GM12801 (cell line): ENCODE data around the gene ATG2B.

ENCODE experiments used
- TF ChIP-seq, protein P1 (sequence below): IDR thresholded peaks from one replicate; pipeline ENCODE4 v1.5.1; 2011; ENCODE audit warnings: control low read depth; ENCODE audit not compliant: insufficient read length; ENCODE audit errors: extremely low read depth

The ATG2B gene

GRCh38 chr14:96391293-96392118 lies 28.4 kb upstream of the ATG2B start:
- TF ChIP-seq, protein P1, sequence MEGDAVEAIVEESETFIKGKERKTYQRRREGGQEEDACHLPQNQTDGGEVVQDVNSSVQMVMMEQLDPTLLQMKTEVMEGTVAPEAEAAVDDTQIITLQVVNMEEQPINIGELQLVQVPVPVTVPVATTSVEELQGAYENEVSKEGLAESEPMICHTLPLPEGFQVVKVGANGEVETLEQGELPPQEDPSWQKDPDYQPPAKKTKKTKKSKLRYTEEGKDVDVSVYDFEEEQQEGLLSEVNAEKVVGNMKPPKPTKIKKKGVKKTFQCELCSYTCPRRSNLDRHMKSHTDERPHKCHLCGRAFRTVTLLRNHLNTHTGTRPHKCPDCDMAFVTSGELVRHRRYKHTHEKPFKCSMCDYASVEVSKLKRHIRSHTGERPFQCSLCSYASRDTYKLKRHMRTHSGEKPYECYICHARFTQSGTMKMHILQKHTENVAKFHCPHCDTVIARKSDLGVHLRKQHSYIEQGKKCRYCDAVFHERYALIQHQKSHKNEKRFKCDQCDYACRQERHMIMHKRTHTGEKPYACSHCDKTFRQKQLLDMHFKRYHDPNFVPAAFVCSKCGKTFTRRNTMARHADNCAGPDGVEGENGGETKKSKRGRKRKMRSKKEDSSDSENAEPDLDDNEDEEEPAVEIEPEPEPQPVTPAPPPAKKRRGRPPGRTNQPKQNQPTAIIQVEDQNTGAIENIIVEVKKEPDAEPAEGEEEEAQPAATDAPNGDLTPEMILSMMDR: no peak

DNA sequence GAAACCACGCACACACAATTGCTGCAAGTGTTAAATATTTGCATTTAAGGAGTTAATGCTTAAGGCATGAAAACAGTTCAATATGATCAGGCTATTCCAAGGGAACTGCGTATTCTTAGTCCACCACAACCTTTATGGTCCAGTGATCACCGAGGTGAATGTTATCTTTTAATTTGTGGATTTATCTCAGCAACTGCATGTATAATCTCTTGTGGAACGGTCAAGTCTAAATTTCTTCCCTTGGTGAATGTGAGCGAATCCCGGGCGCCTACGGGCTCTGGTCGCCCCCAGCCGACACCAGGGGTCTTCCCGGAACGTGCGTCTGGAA lies 27.8 kb upstream of the ATG2B start:
- TF ChIP-seq, protein P1: no peak

DNA sequence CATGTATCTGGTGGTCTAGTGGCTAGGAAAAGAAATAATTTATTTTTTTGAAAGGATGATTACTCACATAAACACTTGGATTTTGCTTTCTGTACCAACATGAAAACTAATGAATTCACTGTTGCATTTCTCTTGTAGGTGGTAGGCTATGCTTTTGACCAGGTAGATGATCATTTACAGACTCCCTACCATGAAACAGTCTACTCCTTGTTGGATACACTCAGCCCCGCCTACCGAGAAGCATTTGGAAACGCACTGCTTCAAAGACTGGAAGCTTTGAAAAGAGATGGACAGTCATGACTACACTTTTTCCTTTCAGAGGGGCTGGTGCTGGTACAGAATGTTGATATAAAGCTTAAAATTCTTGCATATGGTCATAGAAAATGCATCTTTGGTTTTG lies 22.2 kb upstream of the ATG2B start:
- TF ChIP-seq, protein P1: no peak

DNA sequence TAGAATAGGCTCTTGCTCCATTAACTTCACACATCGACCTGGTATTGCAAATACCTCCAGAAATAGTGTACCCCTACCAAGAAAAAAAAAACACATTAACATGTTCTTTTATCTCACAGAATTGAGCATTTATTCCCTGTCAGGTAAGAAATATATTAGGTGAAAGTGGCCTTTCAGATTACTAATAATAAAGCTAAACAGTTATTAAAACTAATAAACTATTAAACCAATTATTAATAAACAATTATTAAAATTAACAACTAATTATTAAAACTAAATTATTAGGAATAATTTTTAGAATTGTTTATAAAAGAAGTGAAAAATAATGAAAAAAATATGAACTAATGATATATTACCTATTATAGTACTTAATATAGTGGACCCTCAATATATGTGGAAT lies 21.6 kb upstream of the ATG2B start:
- TF ChIP-seq, protein P1: no peak

DNA sequence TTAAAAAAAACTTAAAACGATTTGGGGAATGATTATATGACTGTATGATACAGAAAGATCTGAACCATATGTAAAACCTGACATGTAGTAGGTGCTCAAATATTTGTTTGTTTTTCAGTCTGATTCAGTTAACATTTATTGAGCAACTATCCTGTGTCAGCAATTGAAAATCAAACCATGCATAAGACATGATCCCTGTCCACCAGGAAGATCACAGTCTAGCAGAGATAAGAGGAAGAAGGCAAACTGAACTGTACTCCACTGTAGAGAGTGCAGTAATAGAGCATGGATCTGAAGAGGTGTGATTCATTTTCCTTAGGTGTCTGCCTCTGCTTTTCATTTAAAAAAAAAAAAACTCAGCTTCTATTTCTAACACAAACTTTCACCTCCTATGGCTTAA lies 20.9 kb upstream of the ATG2B start:
- TF ChIP-seq, protein P1: no peak

- TF ChIP-seq, protein P1: no peak
These were observed 20.3 kb upstream of the ATG2B start for GRCh38 chr14:96383445-96383844.

DNA sequence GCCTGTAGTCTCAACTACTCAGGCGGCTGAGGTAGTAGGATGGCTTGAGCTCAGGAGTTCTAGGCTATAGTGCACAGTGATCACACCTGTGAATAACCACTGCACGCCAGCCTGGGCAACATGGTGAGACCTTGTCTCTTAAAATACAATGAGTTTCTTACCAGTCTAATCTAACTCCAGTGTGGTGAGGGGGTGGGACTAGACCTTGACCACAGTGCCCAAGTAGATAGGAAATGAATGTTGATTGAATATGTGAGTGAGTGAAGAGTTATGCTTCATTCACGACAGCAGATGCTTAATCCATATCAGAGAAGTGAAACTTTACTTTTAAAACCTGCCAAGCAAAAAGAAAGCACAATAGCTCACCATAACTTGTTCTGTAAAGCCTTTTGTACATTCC lies 17.6 kb upstream of the ATG2B start:
- TF ChIP-seq, protein P1: no peak

DNA sequence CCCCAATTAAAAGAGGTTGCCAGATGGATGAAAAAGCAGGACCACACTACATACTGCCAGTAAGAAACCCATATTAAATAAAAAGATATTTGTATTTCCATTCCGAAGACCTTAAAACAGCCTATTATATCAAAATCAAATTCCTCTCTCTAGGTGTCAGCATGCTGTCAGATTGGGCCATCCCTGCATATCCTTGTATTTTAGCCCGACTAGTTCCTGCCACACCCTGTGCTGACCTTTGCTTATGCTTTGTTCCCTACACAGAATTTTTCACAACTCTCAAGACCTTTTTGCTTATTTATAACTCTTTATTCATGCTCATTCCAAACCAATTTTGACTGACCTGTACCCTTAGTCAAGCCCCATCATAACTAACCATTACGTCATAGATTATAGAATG lies 13.0 kb upstream of the ATG2B start:
- TF ChIP-seq, protein P1: no peak
